Tibial artery (tissue), 4 donors: ENCODE data around the gene NSD2.

Experiments
- DNase-seq, 2 donors: peaks; one replicate each; pipeline ENCODE4 v3.0.0-alpha.2; 2019
- H3K27ac ChIP-seq, 2 donors: fragments of 200-600 bp; sonication (generic) in 1 of 2; 1 replicate in 1 of 2; 2 replicates in 1 of 2; pipeline ENCODE4 v1.5.1; 2018 to 2019; ENCODE audit warnings: mild to moderate bottlenecking in 1 of 2
- H3K27me3 ChIP-seq, 2 donors: fragments of 200-600 bp; sonication (generic) in 1 of 2; one replicate each; pipeline versions ENCODE4 v1.5.1 to v1.6.0; 2016 to 2019
- H3K36me3 ChIP-seq, 3 donors: fragments of 200-600 bp; sonication (generic) in 2 of 3; one replicate each; pipeline ENCODE4 v1.5.1; 2016 to 2019; ENCODE audit warnings: mild to moderate bottlenecking in 2 of 3
- H3K4me1 ChIP-seq, 4 donors: fragments of 200-600 bp; sonication (generic) in 2 of 4; 1 replicate in 3 of 4; 2 replicates in 1 of 4; pipeline ENCODE4 v1.5.1; 2016 to 2019
- H3K4me3 ChIP-seq, 2 donors: fragments of 200-600 bp; sonication (generic) in 1 of 2; 1 replicate in 1 of 2; 2 replicates in 1 of 2; pipeline ENCODE4 v1.5.1; 2018 to 2019; ENCODE audit warnings: mild to moderate bottlenecking in 2 of 2
- H3K9me3 ChIP-seq, 3 donors: fragments of 200-600 bp; sonication (generic) in 1 of 3; one replicate each; pipeline ENCODE4 v1.5.1; 2016 to 2019
- intact Hi-C: fragments of 100-400 bp; cut with DNase I; formaldehyde crosslinking; loops from one replicate; pipeline ENCODE4 v1.15.0; 2023; ENCODE audit warnings: low total_unique reads
- TF ChIP-seq, protein P1 (sequence below), 2 experiments: fragments of 200-600 bp in 1 of 2; fragments of 450-650 bp in 1 of 2; IDR thresholded peaks; one replicate each; pipeline ENCODE4 v1.5.1; 2017 to 2019; ENCODE audit warnings: antibody characterized with exemption in 2 of 2, mild to moderate bottlenecking in 1 of 2, moderate library complexity in 1 of 2

The NSD2 gene

DNA sequence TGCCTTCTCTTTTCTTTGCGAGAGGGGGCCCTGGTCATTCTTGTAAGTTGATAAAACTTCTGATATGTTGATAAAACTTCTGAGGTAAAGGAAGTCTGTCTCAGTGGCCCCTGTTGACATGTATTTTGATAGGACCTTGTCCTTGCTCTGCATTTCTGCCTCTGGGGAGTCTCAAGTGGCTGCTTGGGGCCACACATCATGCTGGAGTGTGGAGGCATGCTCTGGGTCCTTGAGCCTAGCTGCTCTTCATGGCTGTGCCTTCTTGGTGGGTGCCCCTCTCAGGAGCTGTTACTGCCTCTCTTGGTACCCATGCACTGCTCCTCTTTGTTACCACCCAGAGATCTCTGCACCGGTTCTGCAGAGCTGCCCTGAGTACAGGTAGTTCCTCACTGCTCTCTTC lies 14.2 kb downstream of the NSD2 start:
- Histone ChIP-seq H3K27ac (no peak overlapping the region), H3K36me3 (no peaks in the 10 kb centered on the region), H3K4me1 (no peaks in the 10 kb centered on the region), H3K4me3 (no peak overlapping the region), H3K9me3 (no peaks in the 10 kb centered on the region), H3K27me3 (no peaks in the 10 kb centered on the region)
- intact Hi-C loops = no loop called here
- TF ChIP-seq, protein P1, sequence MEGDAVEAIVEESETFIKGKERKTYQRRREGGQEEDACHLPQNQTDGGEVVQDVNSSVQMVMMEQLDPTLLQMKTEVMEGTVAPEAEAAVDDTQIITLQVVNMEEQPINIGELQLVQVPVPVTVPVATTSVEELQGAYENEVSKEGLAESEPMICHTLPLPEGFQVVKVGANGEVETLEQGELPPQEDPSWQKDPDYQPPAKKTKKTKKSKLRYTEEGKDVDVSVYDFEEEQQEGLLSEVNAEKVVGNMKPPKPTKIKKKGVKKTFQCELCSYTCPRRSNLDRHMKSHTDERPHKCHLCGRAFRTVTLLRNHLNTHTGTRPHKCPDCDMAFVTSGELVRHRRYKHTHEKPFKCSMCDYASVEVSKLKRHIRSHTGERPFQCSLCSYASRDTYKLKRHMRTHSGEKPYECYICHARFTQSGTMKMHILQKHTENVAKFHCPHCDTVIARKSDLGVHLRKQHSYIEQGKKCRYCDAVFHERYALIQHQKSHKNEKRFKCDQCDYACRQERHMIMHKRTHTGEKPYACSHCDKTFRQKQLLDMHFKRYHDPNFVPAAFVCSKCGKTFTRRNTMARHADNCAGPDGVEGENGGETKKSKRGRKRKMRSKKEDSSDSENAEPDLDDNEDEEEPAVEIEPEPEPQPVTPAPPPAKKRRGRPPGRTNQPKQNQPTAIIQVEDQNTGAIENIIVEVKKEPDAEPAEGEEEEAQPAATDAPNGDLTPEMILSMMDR (IDR thresholded peaks at IDR 0.05) = no peak
- DNase-seq = no peak

DNA sequence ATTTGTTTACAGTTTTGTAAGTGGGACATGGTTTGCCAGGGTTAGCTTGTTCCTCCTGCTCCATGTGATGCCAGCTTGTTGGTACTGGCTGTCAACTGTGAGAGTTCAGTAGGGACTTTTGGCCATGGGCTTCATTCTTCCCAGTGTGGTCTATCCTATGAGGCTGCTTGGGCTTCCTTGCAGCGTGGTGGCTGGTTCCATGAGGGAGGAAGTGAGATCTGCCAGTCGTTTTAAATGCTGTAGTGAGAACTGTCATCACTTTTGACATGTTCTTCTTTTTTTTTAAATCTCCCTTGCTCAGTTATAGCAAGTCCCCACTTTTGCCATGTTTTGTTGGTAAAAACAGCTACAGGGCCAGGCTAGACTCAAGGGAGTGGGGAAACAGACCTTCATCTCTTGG lies 15.9 kb downstream of the NSD2 start:
- no peak for DNase-seq
- no peaks in the 10 kb centered on the region for H3K4me1 ChIP-seq
- intact Hi-C loops = no loop called here
- TF ChIP-seq, protein P1 (IDR thresholded peaks at IDR 0.05) = no peak
- no peak overlapping the region for H3K27ac ChIP-seq
- H3K36me3 ChIP-seq = no peaks in the 10 kb centered on the region
- H3K27me3 ChIP-seq = no peaks in the 10 kb centered on the region
- H3K9me3 ChIP-seq = no peaks in the 10 kb centered on the region
- no peak overlapping the region for H3K4me3 ChIP-seq

DNA sequence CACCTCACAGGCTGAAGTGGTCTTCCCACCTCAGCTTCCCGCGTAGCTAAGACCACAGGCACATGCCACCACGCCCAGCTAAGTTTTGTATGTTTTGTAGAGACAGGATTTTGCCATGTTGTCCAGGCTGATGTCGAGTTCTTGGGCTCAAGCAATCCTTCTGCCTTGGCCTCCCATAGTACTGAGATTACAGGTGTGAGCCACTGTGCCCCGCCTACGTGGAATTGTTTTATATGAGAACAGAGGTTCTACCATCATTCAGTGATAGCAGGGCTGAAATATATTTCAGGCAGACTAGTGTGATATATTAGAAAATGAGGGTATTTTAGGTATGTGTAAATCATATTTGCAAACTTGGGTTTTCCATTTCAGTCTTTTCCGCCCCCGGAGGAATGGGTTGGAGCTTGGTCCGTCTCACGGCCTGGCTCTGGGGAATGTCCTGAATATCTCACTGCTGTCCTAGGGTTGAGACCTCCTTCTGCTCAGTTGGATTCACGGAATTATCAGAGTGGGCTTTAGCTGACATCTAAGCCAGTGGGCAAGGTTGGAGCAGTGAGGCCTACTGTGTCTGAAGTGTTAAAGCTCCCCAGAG lies 19.9 kb downstream of the NSD2 start:
- intact Hi-C loops = no loop called here
- TF ChIP-seq, protein P1 (IDR thresholded peaks at IDR 0.05) = no peak
- DNase-seq = no peak
- Histone ChIP-seq H3K4me1 (no peaks in the 10 kb centered on the region), H3K36me3 (no peaks in the 10 kb centered on the region), H3K4me3 (no peak overlapping the region), H3K27me3 (no peaks in the 10 kb centered on the region), H3K9me3 (no peaks in the 10 kb centered on the region), H3K27ac (no peak overlapping the region)

DNA sequence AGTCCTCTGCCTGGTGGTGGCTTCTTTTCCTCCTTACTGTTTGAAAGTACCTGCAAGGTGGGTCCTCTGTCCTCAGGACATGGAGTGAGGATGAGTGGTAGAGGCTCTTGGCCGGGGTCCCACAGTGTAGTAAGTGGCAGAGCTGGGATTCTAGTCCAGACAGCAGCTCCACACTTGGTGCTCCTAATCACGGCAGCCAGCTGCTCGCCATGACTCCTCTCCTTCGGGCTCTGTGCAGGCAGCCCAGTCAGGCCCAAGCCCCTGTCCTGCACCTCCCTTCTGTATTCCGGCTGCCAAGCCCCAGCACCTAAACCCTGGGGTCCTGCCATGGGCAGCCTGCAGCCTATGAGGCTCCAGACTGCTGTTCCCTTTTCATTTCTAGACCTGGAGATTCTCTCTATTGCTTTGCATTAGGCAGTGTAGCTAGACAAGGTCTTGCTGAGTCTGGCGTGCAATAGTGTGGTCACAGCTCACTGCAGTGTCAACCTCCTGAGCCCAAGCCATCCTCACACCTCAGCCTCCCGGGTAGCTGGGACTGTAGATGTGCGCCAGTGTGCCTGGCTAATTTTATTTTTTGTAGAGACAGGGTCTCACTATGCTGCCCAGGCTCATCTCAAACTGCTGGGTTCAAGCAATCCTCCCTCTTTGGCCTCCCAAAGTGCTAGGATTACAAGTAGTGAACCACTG lies 24.9 kb downstream of the NSD2 start:
- no peaks in the 10 kb centered on the region for H3K9me3 ChIP-seq
- no peak overlapping the region for H3K27ac ChIP-seq
- peaks cover 0 to 9% (median 0%) of the 10 kb centered on the region in 4 donors for H3K4me1 ChIP-seq
- H3K27me3 ChIP-seq = no peaks in the 10 kb centered on the region
- DNase-seq = no peak
- intact Hi-C loops = loop anchor here (5.0 kb wide), 1 partner anchor 149 kb away; no protein-coding TSS in a partner anchor
- H3K36me3 ChIP-seq = peaks cover 0 to 6% (median 6%) of the 10 kb centered on the region in 3 donors
- TF ChIP-seq, protein P1 (IDR thresholded peaks at IDR 0.05) = no peak
- no peak overlapping the region for H3K4me3 ChIP-seq

DNA sequence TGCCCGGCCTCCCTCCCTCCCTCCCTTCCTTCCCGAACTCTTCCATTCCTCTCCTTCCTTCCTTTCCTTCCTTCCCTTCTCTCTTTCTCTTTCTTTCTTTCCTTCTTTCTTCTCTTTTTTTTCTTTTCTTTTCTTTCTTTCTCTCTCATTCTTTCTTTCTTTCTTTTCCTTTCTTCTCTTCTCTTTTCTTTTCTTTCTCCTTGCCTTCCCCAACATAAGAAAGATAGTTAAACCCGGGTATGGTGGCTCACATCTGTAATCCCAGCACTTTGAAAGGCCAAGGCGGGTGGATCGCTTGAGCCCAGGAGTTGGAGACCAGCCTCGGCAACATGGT lies 25.4 kb downstream of the NSD2 start:
- Histone ChIP-seq H3K4me3 (no peak overlapping the region), H3K27ac (no peak overlapping the region), H3K4me1 (peaks cover 0 to 9% (median 0%) of the 10 kb centered on the region in 4 donors), H3K36me3 (peaks cover 0 to 11% (median 11%) of the 10 kb centered on the region in 3 donors), H3K27me3 (no peaks in the 10 kb centered on the region), H3K9me3 (no peaks in the 10 kb centered on the region)
- TF ChIP-seq, protein P1 (IDR thresholded peaks at IDR 0.05) = no peak
- no peak for DNase-seq
- intact Hi-C loops = loop anchor here (5.0 kb wide), 1 partner anchor 149 kb away; no protein-coding TSS in a partner anchor
